ENCODE measurements around the gene SAG. TPM values are rescaled to one million over a fixed set of nuclear protein-coding genes. Genes with fewer than 3 reads are reported as not detected.

The SAG gene
- total and polyA plus RNA-seq, 2 experiments from 2014 or later = not detected

GRCh38 chr2:233339427-233339826 lies 31.8 kb downstream of the SAG start:
- no peak overlapping the region for H2AFZ ChIP-seq
- no peak for TF ChIP-seq JUNB (IDR thresholded peaks at IDR 0.05; ENCODE audit: unreplicated experiment)
- no peak for TF ChIP-seq NANOG (IDR thresholded peaks at IDR 0.05; ENCODE audit: borderline replicate concordance)
- no peak for TF ChIP-seq CREB1 (CRISPR knock-in tag; IDR thresholded peaks at IDR 0.05; ENCODE audit: low read depth)
- TF ChIP-seq STAT1 (IDR thresholded peaks at IDR 0.05; ENCODE audit: unreplicated experiment) = no peak
- no peak for TF ChIP-seq ETS1 (IDR thresholded peaks at IDR 0.05)
- no peak for TF ChIP-seq POLR2AphosphoS5 (IDR thresholded peaks at IDR 0.05; ENCODE audit: low read depth)
- no peak for TF ChIP-seq CTCF (conservative IDR thresholded peaks at IDR 0.05; ENCODE audit: low read depth in 2 of 2)
- TF ChIP-seq ZNF462 (CRISPR knock-in tag; IDR thresholded peaks at IDR 0.05) = no peak
- no peak for TF ChIP-seq ZNF331 (CRISPR knock-in tag; IDR thresholded peaks at IDR 0.05; ENCODE audit: low read depth)
- TF ChIP-seq EZH2 (IDR thresholded peaks at IDR 0.05; ENCODE audit: low read depth, unreplicated experiment) = no peak
- TF ChIP-seq ZNF114 (CRISPR knock-in tag; IDR thresholded peaks at IDR 0.05) = no peak
- TF ChIP-seq EZH2phosphoT487 (IDR thresholded peaks at IDR 0.05; ENCODE audit: unreplicated experiment) = no peak
- TF ChIP-seq, protein P1, sequence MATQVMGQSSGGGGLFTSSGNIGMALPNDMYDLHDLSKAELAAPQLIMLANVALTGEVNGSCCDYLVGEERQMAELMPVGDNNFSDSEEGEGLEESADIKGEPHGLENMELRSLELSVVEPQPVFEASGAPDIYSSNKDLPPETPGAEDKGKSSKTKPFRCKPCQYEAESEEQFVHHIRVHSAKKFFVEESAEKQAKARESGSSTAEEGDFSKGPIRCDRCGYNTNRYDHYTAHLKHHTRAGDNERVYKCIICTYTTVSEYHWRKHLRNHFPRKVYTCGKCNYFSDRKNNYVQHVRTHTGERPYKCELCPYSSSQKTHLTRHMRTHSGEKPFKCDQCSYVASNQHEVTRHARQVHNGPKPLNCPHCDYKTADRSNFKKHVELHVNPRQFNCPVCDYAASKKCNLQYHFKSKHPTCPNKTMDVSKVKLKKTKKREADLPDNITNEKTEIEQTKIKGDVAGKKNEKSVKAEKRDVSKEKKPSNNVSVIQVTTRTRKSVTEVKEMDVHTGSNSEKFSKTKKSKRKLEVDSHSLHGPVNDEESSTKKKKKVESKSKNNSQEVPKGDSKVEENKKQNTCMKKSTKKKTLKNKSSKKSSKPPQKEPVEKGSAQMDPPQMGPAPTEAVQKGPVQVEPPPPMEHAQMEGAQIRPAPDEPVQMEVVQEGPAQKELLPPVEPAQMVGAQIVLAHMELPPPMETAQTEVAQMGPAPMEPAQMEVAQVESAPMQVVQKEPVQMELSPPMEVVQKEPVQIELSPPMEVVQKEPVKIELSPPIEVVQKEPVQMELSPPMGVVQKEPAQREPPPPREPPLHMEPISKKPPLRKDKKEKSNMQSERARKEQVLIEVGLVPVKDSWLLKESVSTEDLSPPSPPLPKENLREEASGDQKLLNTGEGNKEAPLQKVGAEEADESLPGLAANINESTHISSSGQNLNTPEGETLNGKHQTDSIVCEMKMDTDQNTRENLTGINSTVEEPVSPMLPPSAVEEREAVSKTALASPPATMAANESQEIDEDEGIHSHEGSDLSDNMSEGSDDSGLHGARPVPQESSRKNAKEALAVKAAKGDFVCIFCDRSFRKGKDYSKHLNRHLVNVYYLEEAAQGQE (IDR thresholded peaks at IDR 0.05; ENCODE audit: unreplicated experiment) = no peak
- DNase-seq (ENCODE audit: low spot score) (no peak), ATAC-seq (no peak)
- H3K27me3 ChIP-seq (ENCODE audit: insufficient read depth) = no peaks in the 10 kb centered on the region
- H3K27me3 Mint-ChIP-seq (ENCODE audit: insufficient read depth, low read depth, poor library complexity) = peaks cover 6% of the 10 kb centered on the region
- H3K9me2 ChIP-seq (ENCODE audit: insufficient read depth) = peaks cover 2% of the 10 kb centered on the region; the same call in 1 of the 2 replicates
- no peaks in the 10 kb centered on the region for H3K4me1 ChIP-seq (ENCODE audit: insufficient read depth)
- H3K4me1 Mint-ChIP-seq = peaks cover 3% of the 10 kb centered on the region; the same call in 2 of the 3 replicates
- H3K9me3 Mint-ChIP-seq = no peaks in the 10 kb centered on the region; the same call in 2 of the 3 replicates
- H3F3A ChIP-seq (replicated peaks; ENCODE audit: low read depth) = no peaks in the 10 kb centered on the region
- H3K36me3 ChIP-seq (ENCODE audit: insufficient read depth) = no peaks in the 10 kb centered on the region
- no peak overlapping the region for H3K27ac Mint-ChIP-seq
- no peaks in the 10 kb centered on the region for H3K36me3 Mint-ChIP-seq (ENCODE audit: low read depth)
- H3K27ac ChIP-seq (ENCODE audit: low read depth) = no peak overlapping the region
- no peak overlapping the region for H3K4me3 ChIP-seq
- H4K20me1 ChIP-seq (replicated peaks; ENCODE audit: insufficient read depth) = no peaks in the 10 kb centered on the region
- no peak overlapping the region for H3K4me2 ChIP-seq
- H3K4me3 Mint-ChIP-seq = no peak overlapping the region
- H3K79me2 ChIP-seq (replicated peaks; ENCODE audit: insufficient read depth) = no peaks in the 10 kb centered on the region
